HTERT RPE-1 (cell line): ENCODE results near the gene EYA2.
"Not testable (repeated sequence)": the region's sequence is repeated elsewhere in the genome, so short reads cannot be mapped to it uniquely, and the experiment has no call there.

ENCODE experiments used
- in situ Hi-C: fragments of 300-500 bp; cut with MboI; formaldehyde crosslinking; loops from 4 replicates; pipeline ENCODE4 v1.14.3; 2020; ENCODE audit warnings: low sequenced_read_pairs

The EYA2 gene

GRCh38 chr20:46894971-46895905 lies 595 bp downstream of the EYA2 start:
- in situ Hi-C loops = no loop called here

GRCh38 chr20:46895906-46896242 lies 1.2 kb downstream of the EYA2 start:
- in situ Hi-C loops = no loop called here

GRCh38 chr20:46897328-46897880 lies 2.8 kb downstream of the EYA2 start:
- in situ Hi-C loops = no loop called here

- in situ Hi-C loops = no loop called here
Measured at GRCh38 chr20:46898423-46898822, 3.8 kb downstream of the EYA2 start.

- in situ Hi-C loops = no loop called here
Measured at GRCh38 chr20:46899621-46900020, 5.0 kb downstream of the EYA2 start.

GRCh38 chr20:46900086-46900485 lies 5.4 kb downstream of the EYA2 start:
- in situ Hi-C loops = no loop called here

GRCh38 chr20:46900826-46901225 lies 6.2 kb downstream of the EYA2 start:
- in situ Hi-C loops = no loop called here

- in situ Hi-C loops = no loop called here
Measured at GRCh38 chr20:46901638-46902037, 7.0 kb downstream of the EYA2 start.

- in situ Hi-C loops = no loop called here
Measured at GRCh38 chr20:46903256-46903655, 8.6 kb downstream of the EYA2 start.

- in situ Hi-C loops = no loop called here
Measured at GRCh38 chr20:46903937-46904336, 9.3 kb downstream of the EYA2 start.

- in situ Hi-C loops = no loop called here
Measured at GRCh38 chr20:46905364-46906125, 10.9 kb downstream of the EYA2 start.

GRCh38 chr20:46913329-46914044 lies 18.8 kb downstream of the EYA2 start:
- in situ Hi-C loops = no loop called here

GRCh38 chr20:46914789-46915379 lies 20.2 kb downstream of the EYA2 start:
- in situ Hi-C loops = no loop called here

GRCh38 chr20:46915575-46916257 lies 21.1 kb downstream of the EYA2 start:
- in situ Hi-C loops = no loop called here

- in situ Hi-C loops = no loop called here
Measured at GRCh38 chr20:46916258-46916603, 21.6 kb downstream of the EYA2 start.

GRCh38 chr20:46917155-46917554 lies 22.5 kb downstream of the EYA2 start:
- in situ Hi-C loops = no loop called here

GRCh38 chr20:46920114-46920513 lies 25.5 kb downstream of the EYA2 start:
- in situ Hi-C loops = no loop called here

GRCh38 chr20:46922841-46923240 lies 28.2 kb downstream of the EYA2 start:
- in situ Hi-C loops = not testable (repeated sequence)

- in situ Hi-C loops = no loop called here
Measured at GRCh38 chr20:46923550-46923949, 28.9 kb downstream of the EYA2 start.

- in situ Hi-C loops = no loop called here
Measured at GRCh38 chr20:46928580-46929132, 34.0 kb downstream of the EYA2 start.
